GM13977 (cell line): Measurements from ENCODE around the gene NUP107.

Experiments used
- DNase-seq: peaks from one replicate; pipeline ENCODE4 v3.0.0; 2012; ENCODE audit warnings: low spot score
- in situ Hi-C: fragments of 300-500 bp; cut with MboI; formaldehyde crosslinking; loops from one replicate; pipeline ENCODE4 v1.12.0; 2022; ENCODE audit warnings: low sequenced_read_pairs, low pct_unique_long_range_greater_than_20kb, mixed read lengths, inconsistent platforms; ENCODE audit not compliant: unreplicated experiment
- TF ChIP-seq, protein P1 (sequence below): IDR thresholded peaks from 2 replicates; pipeline ENCODE4 v1.5.1; 2012; ENCODE audit warnings: mild to moderate bottlenecking, control low read depth; ENCODE audit not compliant: insufficient read depth; ENCODE audit errors: extremely low read depth, missing control alignments

NUP107 gene

DNA sequence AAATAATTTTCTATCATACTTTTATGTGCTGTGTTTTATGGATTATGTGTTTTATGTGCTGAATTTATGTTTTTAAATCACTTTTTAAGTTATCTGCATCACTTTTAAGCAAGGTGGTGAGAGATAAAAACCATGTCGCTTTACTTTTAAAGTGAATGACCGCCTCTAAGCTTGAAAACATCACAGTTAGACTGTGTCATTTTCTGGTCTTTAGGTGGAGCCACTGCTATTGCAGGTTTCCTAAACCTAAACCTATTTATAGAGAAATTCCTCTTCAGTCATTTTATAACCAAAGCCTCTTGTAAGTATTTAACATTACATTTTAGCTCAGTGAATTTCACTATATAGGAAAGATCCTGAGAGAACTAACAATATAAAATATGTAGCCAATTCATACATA, 100.2 kb downstream of the NUP107 start:
- in situ Hi-C loops, result no loop called here

DNA sequence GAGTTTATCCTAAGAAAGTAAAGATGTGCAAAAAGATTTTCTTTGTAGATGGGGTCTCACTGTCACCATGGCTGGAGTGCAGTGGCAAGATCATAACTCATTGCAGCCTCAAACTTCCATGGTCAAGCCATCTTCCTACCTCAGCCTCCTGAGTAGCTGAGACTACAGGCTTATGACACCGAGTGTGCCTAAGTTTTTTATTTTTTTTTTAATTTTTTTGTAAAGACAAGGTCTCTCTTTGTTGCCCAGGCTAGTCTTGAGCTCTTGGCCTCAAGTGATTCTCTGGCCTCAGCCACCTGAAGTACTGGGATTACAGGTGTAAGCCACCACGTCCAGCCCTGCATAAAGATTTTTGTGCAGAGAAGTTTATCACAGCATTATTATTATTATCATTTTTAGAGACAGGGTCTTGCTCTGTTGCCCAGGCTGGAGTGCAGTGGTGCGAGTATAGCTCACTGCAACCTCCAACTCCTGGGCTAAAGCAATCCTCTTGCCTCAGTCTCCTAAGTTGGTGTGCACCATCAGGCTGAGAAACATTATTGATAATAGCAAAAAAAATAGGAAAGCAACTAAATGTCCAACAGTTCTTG, 101.9 kb downstream of the NUP107 start:
- in situ Hi-C loops, result no loop called here
- no peak for DNase-seq
- TF ChIP-seq, protein P1, sequence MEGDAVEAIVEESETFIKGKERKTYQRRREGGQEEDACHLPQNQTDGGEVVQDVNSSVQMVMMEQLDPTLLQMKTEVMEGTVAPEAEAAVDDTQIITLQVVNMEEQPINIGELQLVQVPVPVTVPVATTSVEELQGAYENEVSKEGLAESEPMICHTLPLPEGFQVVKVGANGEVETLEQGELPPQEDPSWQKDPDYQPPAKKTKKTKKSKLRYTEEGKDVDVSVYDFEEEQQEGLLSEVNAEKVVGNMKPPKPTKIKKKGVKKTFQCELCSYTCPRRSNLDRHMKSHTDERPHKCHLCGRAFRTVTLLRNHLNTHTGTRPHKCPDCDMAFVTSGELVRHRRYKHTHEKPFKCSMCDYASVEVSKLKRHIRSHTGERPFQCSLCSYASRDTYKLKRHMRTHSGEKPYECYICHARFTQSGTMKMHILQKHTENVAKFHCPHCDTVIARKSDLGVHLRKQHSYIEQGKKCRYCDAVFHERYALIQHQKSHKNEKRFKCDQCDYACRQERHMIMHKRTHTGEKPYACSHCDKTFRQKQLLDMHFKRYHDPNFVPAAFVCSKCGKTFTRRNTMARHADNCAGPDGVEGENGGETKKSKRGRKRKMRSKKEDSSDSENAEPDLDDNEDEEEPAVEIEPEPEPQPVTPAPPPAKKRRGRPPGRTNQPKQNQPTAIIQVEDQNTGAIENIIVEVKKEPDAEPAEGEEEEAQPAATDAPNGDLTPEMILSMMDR, result no peak

More for the DNA sequence above, 100.2 kb downstream of the NUP107 start:
- TF ChIP-seq, protein P1, result peak; percentile 16
- DNase-seq, result no peak

DNA sequence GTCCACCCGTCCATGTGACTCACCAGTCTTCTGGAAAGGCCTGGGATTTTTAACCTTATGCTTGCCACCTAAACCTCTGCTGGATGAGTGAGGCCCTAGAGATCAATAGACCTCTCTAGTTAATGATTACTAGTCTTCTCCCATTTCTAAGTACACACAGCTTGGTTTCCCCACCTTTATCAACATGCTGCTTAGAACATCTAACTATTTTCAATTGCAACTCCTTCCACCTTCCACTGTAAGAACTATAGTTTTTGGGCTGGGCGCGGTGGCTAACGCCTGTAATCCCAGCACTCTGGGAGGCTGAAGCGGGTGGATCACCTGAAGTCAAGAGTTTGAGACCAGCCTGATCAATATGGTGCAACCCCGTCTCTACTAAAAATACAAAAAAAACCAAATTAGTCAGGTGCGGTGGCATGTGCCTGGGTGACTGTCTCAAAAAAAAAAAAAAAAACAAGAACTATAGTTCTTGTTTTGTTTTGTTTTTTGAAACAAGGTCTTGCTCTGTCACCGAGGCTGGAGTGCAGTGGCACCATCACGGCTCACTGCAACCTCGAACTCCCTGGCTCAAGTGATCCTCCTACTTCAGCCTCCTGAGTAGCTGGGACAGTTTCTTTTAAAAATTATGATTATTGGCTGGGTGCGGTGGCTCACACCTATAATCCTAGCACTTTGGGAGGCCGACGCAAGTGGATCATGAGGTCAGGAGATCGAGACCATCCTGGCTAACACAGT, 102.5 kb downstream of the NUP107 start:
- no peak for DNase-seq

DNA sequence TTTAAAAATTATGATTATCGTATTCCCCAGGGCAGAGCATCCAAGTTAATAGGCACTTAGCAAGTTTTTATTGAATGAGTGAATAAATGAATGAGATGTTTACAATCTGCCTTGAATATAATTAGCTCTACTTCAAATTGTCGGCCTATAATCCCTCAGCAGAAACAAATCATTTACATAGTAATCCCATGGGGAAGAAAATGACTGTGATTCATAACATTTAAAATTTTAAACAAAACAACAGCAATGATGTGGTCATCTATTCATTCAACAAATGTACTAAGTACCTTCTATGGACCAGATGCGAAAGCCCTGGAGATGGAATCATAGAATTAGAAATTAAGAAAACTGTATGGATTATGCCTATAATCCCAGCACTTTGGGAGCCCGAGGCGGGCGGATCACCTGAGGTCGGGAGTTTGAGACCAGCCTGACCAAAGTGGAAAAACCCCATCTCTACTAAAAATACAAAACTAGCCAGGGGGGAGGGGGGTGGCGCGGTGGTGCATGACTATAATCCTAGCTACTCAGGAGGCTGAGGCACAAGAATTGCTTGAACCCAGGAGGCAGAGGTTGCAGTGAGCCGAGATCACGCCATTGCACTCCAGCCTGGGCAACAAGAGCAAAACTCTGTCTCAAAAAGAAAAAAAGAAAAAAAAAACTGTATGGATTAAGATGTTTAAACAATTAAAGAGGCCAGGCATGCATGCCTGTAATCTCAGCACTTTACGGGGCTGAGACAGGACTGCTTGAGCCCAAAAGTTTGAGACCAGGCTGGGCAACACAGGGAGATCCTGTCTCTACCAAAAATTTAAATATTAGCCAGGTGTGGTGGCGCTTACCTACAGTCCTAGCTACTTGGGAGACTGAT, 103.5 kb downstream of the NUP107 start:
- TF ChIP-seq, protein P1, result no peak
- in situ Hi-C loops, result no loop called here
- no peak for DNase-seq

More for the DNA sequence above, 102.5 kb downstream of the NUP107 start:
- TF ChIP-seq, protein P1, result no peak
- in situ Hi-C loops, result no loop called here

DNA sequence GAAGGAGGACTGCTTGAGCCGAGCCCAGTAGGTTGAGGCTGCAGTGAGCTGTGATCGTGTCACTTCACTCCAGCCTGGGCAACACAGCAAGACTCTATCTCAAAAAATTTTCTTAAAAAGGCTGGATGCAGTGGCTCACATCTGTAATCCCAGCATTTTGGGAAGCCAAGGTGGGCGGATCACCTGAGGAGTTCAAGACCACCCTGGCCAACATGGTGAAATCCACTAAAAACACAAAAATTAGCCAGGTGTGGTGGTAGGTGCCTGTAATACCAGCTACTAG, 104.1 kb downstream of the NUP107 start:
- in situ Hi-C loops, result no loop called here
- TF ChIP-seq, protein P1, result no peak
- DNase-seq, result no peak

DNA sequence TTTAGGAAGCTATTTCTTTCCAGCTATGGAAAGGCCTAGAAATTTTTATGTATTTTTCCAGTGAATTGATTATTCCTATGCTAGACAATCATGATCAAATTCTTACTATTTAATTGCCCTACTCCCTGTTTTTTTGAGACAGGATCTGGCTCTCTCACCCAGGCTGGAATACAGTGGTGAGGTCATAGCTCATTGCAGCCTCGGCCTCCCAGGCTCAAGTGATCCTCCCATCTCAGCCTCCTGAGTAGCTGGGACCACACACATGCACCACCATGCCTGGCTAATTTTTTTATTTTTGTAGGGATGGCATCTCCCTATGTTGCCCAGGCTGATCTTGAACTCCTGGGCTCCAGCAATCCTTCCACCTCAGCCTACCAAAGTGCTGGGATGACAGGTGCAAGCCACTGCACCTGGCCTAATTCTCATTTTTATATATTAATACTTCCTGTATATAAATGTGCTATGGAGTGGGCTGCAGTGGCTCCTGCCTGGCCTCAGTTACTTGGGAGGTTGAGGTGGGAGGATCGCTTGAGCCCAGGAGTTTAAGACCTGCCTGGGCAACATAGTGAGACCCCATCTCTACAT, 105.2 kb downstream of the NUP107 start:
- in situ Hi-C loops, result no loop called here
- DNase-seq, result no peak
- TF ChIP-seq, protein P1, result no peak
